HG03521 (cell line): ENCODE data around the gene TNRC6C.

Source experiments
- ATAC-seq: cut with Tn5 transposase; IDR thresholded peaks from one replicate; pipeline ENCODE4 v1.9.1; 2021; ENCODE audit warnings: mild to moderate bottlenecking, moderate library complexity; ENCODE audit not compliant: unreplicated experiment

TNRC6C gene

GRCh38 chr17:78123258-78123929 is 164.9 kb downstream of the TNRC6C start:
- ATAC-seq, result no peak

- no peak for ATAC-seq
Observed at GRCh38 chr17:78124081-78124835, 165.8 kb downstream of the TNRC6C start.

- no peak for ATAC-seq
Observed at GRCh38 chr17:78124836-78125137, 166.3 kb downstream of the TNRC6C start.

- no peak for ATAC-seq
Observed at GRCh38 chr17:78125138-78125913, 166.8 kb downstream of the TNRC6C start.

- ATAC-seq, result no peak
Observed at GRCh38 chr17:78125976-78126894, 167.7 kb downstream of the TNRC6C start.

GRCh38 chr17:78126895-78127238 is 168.4 kb downstream of the TNRC6C start:
- no peak for ATAC-seq

- no peak for ATAC-seq
Observed at GRCh38 chr17:78127239-78127887, 168.9 kb downstream of the TNRC6C start.

- ATAC-seq, result no peak
Observed at GRCh38 chr17:78127888-78128550, 169.5 kb downstream of the TNRC6C start.

GRCh38 chr17:78128551-78129350 is 170.2 kb downstream of the TNRC6C start, which contains the start of gene TMC6:
Gene TMC6, minus strand, starts transcription at chr17:78128755. Its CDS starts 1,923 bp downstream, at chr17:78126832.
- ATAC-seq, result no peak

GRCh38 chr17:78129351-78130089 is 171.0 kb downstream of the TNRC6C start:
- ATAC-seq, result no peak

- no peak for ATAC-seq
Observed at GRCh38 chr17:78130090-78130436, 171.6 kb downstream of the TNRC6C start.

- no peak for ATAC-seq
Observed at GRCh38 chr17:78130437-78131101, 172.1 kb downstream of the TNRC6C start, which contains the start of gene TMC8. Gene TMC8, plus strand, starts transcription at chr17:78130771. Its CDS starts 818 bp downstream, at chr17:78131589.

GRCh38 chr17:78131172-78132083 is 172.9 kb downstream of the TNRC6C start:
- no peak for ATAC-seq

GRCh38 chr17:78132084-78132676 is 173.7 kb downstream of the TNRC6C start:
- ATAC-seq, result no peak

GRCh38 chr17:78132767-78133178 is 174.3 kb downstream of the TNRC6C start:
- no peak for ATAC-seq
